ENCODE data around the gene CAND2.

The CAND2 gene

GRCh38 chr3:12808587-12808986 is 12.1 kb downstream of the CAND2 start:
- no peak for FAIRE-seq

- FAIRE-seq = no peak
Measured at GRCh38 chr3:12809001-12809400, 12.5 kb downstream of the CAND2 start.

- FAIRE-seq = no peak
Measured at GRCh38 chr3:12809435-12809834, 13.0 kb downstream of the CAND2 start.

- no peak for FAIRE-seq
Measured at GRCh38 chr3:12810013-12810780, 13.7 kb downstream of the CAND2 start.

DNA sequence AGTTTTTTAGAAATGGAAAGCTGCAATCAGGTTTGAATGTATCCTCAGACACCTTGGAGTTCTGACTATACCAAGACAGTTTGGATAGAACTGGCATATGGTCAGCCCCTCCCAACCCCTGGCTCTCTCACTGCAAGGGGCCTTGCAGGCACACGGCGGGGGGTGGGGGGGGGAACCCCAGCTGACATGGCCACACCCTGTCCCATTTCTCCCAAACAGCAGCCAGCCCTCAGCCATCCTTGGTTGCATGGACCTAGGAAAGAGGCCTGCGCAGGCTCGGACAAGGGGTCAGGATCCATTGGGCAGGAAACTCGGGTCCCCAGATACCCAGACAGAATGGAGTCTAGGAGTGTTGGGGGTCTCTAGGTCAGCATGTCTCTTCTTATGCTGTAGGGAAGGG is 14.5 kb downstream of the CAND2 start:
- no peak for FAIRE-seq

GRCh38 chr3:12812812-12813211 is 16.3 kb downstream of the CAND2 start:
- FAIRE-seq = no peak

- FAIRE-seq = no peak
Measured at GRCh38 chr3:12813967-12814366, 17.5 kb downstream of the CAND2 start.

- FAIRE-seq = no peak
Measured at GRCh38 chr3:12815078-12815477, 18.6 kb downstream of the CAND2 start.

- no peak for FAIRE-seq
Measured at GRCh38 chr3:12815719-12816118, 19.2 kb downstream of the CAND2 start.

- FAIRE-seq = no peak
Measured at GRCh38 chr3:12816521-12817342, 20.3 kb downstream of the CAND2 start.

GRCh38 chr3:12817343-12817710 is 20.8 kb downstream of the CAND2 start:
- no peak for FAIRE-seq

- no peak for FAIRE-seq
Measured at GRCh38 chr3:12818273-12818672, 21.8 kb downstream of the CAND2 start.

- no peak for FAIRE-seq
Measured at GRCh38 chr3:12818773-12819172, 22.3 kb downstream of the CAND2 start.

DNA sequence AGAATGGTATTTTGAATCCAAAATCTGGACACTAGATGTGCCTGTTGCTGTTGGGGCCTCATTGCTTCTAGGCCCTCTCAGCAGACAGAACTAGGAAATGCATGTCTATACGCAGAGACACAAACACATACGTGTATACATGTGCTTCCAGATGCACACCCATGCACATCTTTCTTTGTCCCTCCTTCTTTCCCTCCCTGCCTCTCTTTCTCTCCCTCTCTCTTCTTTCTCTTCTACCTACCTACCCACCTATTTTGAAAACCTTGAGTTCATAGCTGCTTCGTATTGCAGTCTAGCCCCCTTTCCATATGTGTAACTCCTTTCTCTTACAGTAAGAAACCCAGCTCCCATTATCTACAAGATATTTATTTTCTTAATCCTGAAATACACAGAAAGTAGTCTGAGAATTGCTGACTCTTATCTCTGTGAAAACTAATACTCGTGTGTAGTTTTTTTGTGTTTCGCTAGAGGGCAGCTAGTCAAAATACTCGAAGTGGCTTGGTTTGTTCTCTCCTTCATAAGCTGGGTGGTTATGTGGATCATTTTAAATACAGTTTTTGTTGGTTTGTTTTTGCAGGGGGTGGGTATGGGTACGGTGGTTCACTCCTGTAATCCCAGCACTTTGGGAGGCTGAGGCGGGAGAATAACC is 26.4 kb downstream of the CAND2 start:
- FAIRE-seq = no peak

DNA sequence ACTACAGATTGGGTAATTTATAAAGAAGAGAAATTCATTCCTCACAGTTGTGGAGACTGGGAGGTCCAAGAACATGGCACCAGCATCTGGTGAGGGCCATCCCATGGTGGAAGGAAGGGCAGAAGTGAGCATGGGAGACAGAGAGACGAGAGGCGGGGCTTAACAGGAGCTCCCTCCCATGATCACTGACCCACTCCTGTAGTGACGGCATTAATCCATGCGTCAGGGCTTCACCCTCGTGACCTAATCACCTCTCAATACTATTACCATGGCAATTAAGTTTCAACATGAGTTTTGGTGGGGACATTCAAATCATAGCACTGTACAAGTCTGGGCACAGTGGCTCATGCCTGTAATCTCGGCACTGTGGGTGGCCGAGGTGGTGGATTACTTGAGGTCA is 27.8 kb downstream of the CAND2 start:
- no peak for FAIRE-seq

DNA sequence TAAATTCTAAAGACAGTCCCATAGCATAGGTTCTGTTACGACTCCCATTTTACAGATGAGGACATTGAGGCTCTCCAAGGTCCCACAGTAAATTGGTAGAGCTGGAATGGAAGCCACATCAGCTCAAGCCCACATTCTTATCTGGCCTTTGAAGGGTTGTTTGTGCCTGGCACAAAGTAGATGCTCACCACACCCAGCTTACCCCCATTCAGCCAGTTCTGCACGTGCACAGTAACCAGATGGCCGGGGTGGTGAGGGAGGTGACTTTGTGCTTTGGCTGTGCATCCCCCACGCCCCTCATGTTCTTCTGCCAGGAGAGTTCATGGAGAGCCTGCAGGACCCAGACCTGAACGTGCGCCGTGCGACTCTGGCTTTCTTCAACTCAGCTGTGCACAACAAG is 28.7 kb downstream of the CAND2 start:
- FAIRE-seq = no peak

- FAIRE-seq = no peak
Measured at GRCh38 chr3:12828751-12829150, 32.3 kb downstream of the CAND2 start.

DNA sequence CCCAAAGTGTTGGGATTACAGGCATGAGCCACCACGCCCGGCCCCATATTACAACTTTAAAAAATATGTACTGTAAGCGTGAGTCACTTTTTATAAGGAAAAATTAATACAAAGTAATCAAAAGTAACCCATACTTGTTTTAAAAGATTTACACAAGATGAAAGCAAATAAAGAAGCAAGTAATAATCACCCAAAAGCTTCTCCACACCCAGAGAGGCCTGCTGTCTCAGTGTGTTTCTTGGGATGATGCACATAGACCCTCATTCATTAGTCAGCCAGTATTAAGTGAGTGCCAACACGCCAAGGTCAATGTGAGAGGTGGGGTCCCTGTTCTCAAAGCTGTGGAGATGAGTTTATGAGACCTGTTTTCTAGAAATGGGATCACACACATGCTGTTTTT is 32.9 kb downstream of the CAND2 start:
- no peak for FAIRE-seq

- FAIRE-seq = no peak
Measured at GRCh38 chr3:12829886-12830784, 33.7 kb downstream of the CAND2 start.

- FAIRE-seq = no peak
Measured at GRCh38 chr3:12830785-12831156, 34.3 kb downstream of the CAND2 start.

GRCh38 chr3:12831301-12831866 is 34.9 kb downstream of the CAND2 start:
- no peak for FAIRE-seq
